ENCODE measurements around the gene DDX3X.
"Not testable (repeated sequence)": the region's sequence is repeated elsewhere in the genome, so short reads cannot be mapped to it uniquely, and the experiment has no call there.

GRCh38 chrX:41285928-41286327 is 48.0 kb upstream of the DDX3X start:
- TF ChIP-seq POLR2A, SPI1, POLR2AphosphoS5, POU2F2, TAF1 (IDR thresholded peaks at IDR 0.05; ENCODE audit: low read depth, low read length): not testable (repeated sequence)

Measured in GM12891 (cell line).